RWPE2 (cell line): ENCODE measurements around the gene MAPKAPK3.

ENCODE experiments used
- ATAC-seq: fragments of 200-7000 bp; cut with Tn5 transposase; 3 replicates; pipeline ENCODE4 v1.9.1; 2021; ENCODE audit warnings: low read depth
- DNase-seq: peaks from one replicate; pipeline ENCODE4 v3.0.0-alpha.2; 2020; ENCODE audit warnings: low spot score
- H3K27ac ChIP-seq: fragments of 450-650 bp; 2 replicates; pipeline ENCODE4 v1.5.1; 2017; ENCODE audit warnings: mild to moderate bottlenecking; ENCODE audit not compliant: poor library complexity, severe bottlenecking
- H3K27me3 ChIP-seq: fragments of 250-450 bp; sonication (Bioruptor Pico); 2 replicates; pipeline ENCODE4 v1.5.1; 2021; ENCODE audit warnings: mild to moderate bottlenecking, moderate library complexity; ENCODE audit not compliant: insufficient read depth, poor library complexity, severe bottlenecking
- H3K36me3 ChIP-seq: fragments of 250-450 bp; sonication (Bioruptor Pico); 2 replicates; pipeline ENCODE4 v1.5.1; 2020; ENCODE audit warnings: low read depth, mild to moderate bottlenecking, moderate library complexity
- H3K4me1 ChIP-seq: fragments of 250-450 bp; sonication (Bioruptor Pico); 2 replicates; pipeline ENCODE4 v1.5.1; 2021; ENCODE audit warnings: mild to moderate bottlenecking, moderate library complexity; ENCODE audit not compliant: insufficient read depth, poor library complexity, severe bottlenecking
- H3K4me3 ChIP-seq: fragments of 250-450 bp; sonication (Bioruptor Pico); 2 replicates; pipeline ENCODE4 v1.5.1; 2021; ENCODE audit warnings: mild to moderate bottlenecking, moderate library complexity; ENCODE audit not compliant: severe bottlenecking
- H3K9me3 ChIP-seq: fragments of 250-450 bp; sonication (Bioruptor Pico); 2 replicates; pipeline ENCODE4 v1.5.1; 2021; ENCODE audit warnings: mild to moderate bottlenecking, moderate library complexity; ENCODE audit not compliant: severe bottlenecking
- CTCF ChIP-seq: fragments of 450-650 bp; IDR thresholded peaks from one replicate; pipeline ENCODE4 v1.5.1; 2017; ENCODE audit warnings: mild to moderate bottlenecking, moderate library complexity; ENCODE audit not compliant: poor library complexity, severe bottlenecking

Gene MAPKAPK3

GRCh38 chr3:50658416-50658815, 41.5 kb downstream of the MAPKAPK3 start:
- DNase-seq (peak; percentile 61), ATAC-seq (peak; percentile 62; the same call in 2 of the 3 replicates)
- Histone ChIP-seq H3K27ac (no peak overlapping the region), H3K27me3 (no peaks in the 10 kb centered on the region), H3K36me3 (no peaks in the 10 kb centered on the region), H3K9me3 (no peaks in the 10 kb centered on the region), H3K4me1 (no peaks in the 10 kb centered on the region), H3K4me3 (no peak overlapping the region)
- TF ChIP-seq CTCF = no peak

GRCh38 chr3:50658831-50659230, 41.9 kb downstream of the MAPKAPK3 start:
- Histone ChIP-seq H3K27me3 (no peaks in the 10 kb centered on the region), H3K27ac (no peak overlapping the region), H3K4me3 (no peak overlapping the region), H3K4me1 (no peaks in the 10 kb centered on the region), H3K9me3 (no peaks in the 10 kb centered on the region), H3K36me3 (no peaks in the 10 kb centered on the region)
- ATAC-seq = no peak
- DNase-seq = peak; percentile 23
- no peak for TF ChIP-seq CTCF

- H3K9me3 ChIP-seq = no peaks in the 10 kb centered on the region
- no peaks in the 10 kb centered on the region for H3K36me3 ChIP-seq
- TF ChIP-seq CTCF = no peak
- no peaks in the 10 kb centered on the region for H3K4me1 ChIP-seq
- no peak overlapping the region for H3K27ac ChIP-seq
- ATAC-seq = no peak
- DNase-seq = no peak
- H3K4me3 ChIP-seq = no peak overlapping the region
- H3K27me3 ChIP-seq = no peaks in the 10 kb centered on the region
These were observed 43.4 kb downstream of the MAPKAPK3 start for GRCh38 chr3:50660386-50660785.

- Histone ChIP-seq H3K4me3 (no peak overlapping the region), H3K9me3 (no peaks in the 10 kb centered on the region), H3K4me1 (no peaks in the 10 kb centered on the region), H3K36me3 (no peaks in the 10 kb centered on the region), H3K27ac (no peak overlapping the region), H3K27me3 (no peaks in the 10 kb centered on the region)
- DNase-seq (no peak), ATAC-seq (no peak)
- TF ChIP-seq CTCF = no peak
These were observed 44.4 kb downstream of the MAPKAPK3 start for GRCh38 chr3:50661321-50661837.

- H3K27me3 ChIP-seq = no peaks in the 10 kb centered on the region
- no peaks in the 10 kb centered on the region for H3K9me3 ChIP-seq
- DNase-seq (no peak), ATAC-seq (no peak)
- H3K4me3 ChIP-seq = no peak overlapping the region
- no peaks in the 10 kb centered on the region for H3K36me3 ChIP-seq
- no peak for TF ChIP-seq CTCF
- H3K27ac ChIP-seq = no peak overlapping the region
- no peaks in the 10 kb centered on the region for H3K4me1 ChIP-seq
These were observed 45.5 kb downstream of the MAPKAPK3 start for GRCh38 chr3:50662408-50662807.
